ENCODE measurements around the gene NIP7. TPM values are rescaled to one million over a fixed set of nuclear protein-coding genes. Genes with fewer than 3 reads are reported as not detected.
A peak's percentile ranks its signal among the peaks of the same experiment; 100 is the strongest.

Gene NIP7
- total RNA-seq, 1 experiment from 2014 or later: 72.8 TPM

GRCh38 chr16:69349536-69349935 is 10.0 kb downstream of the NIP7 start:
- H3K27me3 ChIP-seq (ENCODE audit: insufficient read depth, low read length): no peaks in the 10 kb centered on the region
- no peak overlapping the region for H2AK5ac ChIP-seq (ENCODE audit: insufficient read length, low read length)
- no peak overlapping the region for H3K23ac ChIP-seq (ENCODE audit: insufficient read length, low read depth, low read length)
- no peak for DNase-seq
- no peak overlapping the region for H4K91ac ChIP-seq (ENCODE audit: insufficient read length, low read depth, low read length)
- no peaks in the 10 kb centered on the region for H3K4me1 ChIP-seq (ENCODE audit: insufficient read depth, low read length)
- H2BK120ac ChIP-seq (ENCODE audit: low read depth, low read length, poor library complexity, severe bottlenecking): no peak overlapping the region
- H2BK20ac ChIP-seq (ENCODE audit: low read depth, low read length, poor library complexity, severe bottlenecking): no peak overlapping the region
- no peak overlapping the region for H2AFZ ChIP-seq (ENCODE audit: low read length)
- peak overlapping the region in 1 of 3 experiments; percentile 64; a peak in 2 of 7 replicates for H3K27ac Mint-ChIP-seq
- no peak overlapping the region for H3T11ph ChIP-seq (ENCODE audit: low read length)
- no peak overlapping the region for H3K4me2 ChIP-seq (ENCODE audit: insufficient read depth, insufficient read length, low read length)
- no peak overlapping the region for H3K56ac ChIP-seq (ENCODE audit: insufficient read length, low read depth, low read length)
- H3K9ac ChIP-seq (ENCODE audit: extremely low read depth, insufficient read length, low read length): no peak overlapping the region
- H2BK15ac ChIP-seq (ENCODE audit: low read depth, low read length): no peak overlapping the region
- H3K4ac ChIP-seq (ENCODE audit: low read depth, low read length): no peak overlapping the region
- no peak overlapping the region for H2BK5ac ChIP-seq (ENCODE audit: insufficient read length, low read length)
- H4K5ac ChIP-seq (ENCODE audit: insufficient read length, low read depth, low read length): no peak overlapping the region
- H3K79me1 ChIP-seq (ENCODE audit: insufficient read depth, low read depth, low read length, poor library complexity, severe bottlenecking): no peaks in the 10 kb centered on the region
- H3K9me3 ChIP-seq (ENCODE audit: control insufficient read depth, low read depth, low read length): no peaks in the 10 kb centered on the region
- no peak overlapping the region for H3K18ac ChIP-seq (ENCODE audit: insufficient read length, low read depth, low read length)
- no peak overlapping the region for H3K14ac ChIP-seq (ENCODE audit: insufficient read depth, low read length)
- H3K27me3 Mint-ChIP-seq (ENCODE audit: low read depth): no peaks in the 10 kb centered on the region
- no peak overlapping the region for H3K4me3 Mint-ChIP-seq
- H2BK12ac ChIP-seq (ENCODE audit: insufficient read length, low read depth, low read length): no peak overlapping the region
- H3K4me1 Mint-ChIP-seq: no peaks in the 10 kb centered on the region
- TF ChIP-seq, protein P1, sequence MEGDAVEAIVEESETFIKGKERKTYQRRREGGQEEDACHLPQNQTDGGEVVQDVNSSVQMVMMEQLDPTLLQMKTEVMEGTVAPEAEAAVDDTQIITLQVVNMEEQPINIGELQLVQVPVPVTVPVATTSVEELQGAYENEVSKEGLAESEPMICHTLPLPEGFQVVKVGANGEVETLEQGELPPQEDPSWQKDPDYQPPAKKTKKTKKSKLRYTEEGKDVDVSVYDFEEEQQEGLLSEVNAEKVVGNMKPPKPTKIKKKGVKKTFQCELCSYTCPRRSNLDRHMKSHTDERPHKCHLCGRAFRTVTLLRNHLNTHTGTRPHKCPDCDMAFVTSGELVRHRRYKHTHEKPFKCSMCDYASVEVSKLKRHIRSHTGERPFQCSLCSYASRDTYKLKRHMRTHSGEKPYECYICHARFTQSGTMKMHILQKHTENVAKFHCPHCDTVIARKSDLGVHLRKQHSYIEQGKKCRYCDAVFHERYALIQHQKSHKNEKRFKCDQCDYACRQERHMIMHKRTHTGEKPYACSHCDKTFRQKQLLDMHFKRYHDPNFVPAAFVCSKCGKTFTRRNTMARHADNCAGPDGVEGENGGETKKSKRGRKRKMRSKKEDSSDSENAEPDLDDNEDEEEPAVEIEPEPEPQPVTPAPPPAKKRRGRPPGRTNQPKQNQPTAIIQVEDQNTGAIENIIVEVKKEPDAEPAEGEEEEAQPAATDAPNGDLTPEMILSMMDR (conservative IDR thresholded peaks at IDR 0.05): no peak
- H3K9me3 Mint-ChIP-seq: no peaks in the 10 kb centered on the region
- H3K79me2 ChIP-seq (ENCODE audit: insufficient read depth, low read length): no peaks in the 10 kb centered on the region
- no peaks in the 10 kb centered on the region for H3K23me2 ChIP-seq (ENCODE audit: insufficient read length, low read depth, low read length, poor library complexity, severe bottlenecking)
- H4K8ac ChIP-seq (replicated peaks; ENCODE audit: insufficient read length, low read depth, low read length): no peak overlapping the region
- peaks cover 0 to 7% (median 4%) of the 10 kb centered on the region in 3 experiments; a peak in 5 of 7 replicates for H3K36me3 Mint-ChIP-seq (ENCODE audit: insufficient read depth in 1 of 3, low read depth in 3 of 3)
- H4K20me1 ChIP-seq (ENCODE audit: control insufficient read depth, insufficient read depth, insufficient read length): no peaks in the 10 kb centered on the region
- WGBS (ENCODE audit: extremely low coverage, insufficient read length, low lambda C conversion rate): no CpG with 5 or more reads among the region's 10 CpGs
- no peak overlapping the region for H3K27ac ChIP-seq (ENCODE audit: insufficient read length, low read depth, low read length)

Measured in H9 (cell line).